Measurements from ENCODE around the gene TOM1L2.

DNA sequence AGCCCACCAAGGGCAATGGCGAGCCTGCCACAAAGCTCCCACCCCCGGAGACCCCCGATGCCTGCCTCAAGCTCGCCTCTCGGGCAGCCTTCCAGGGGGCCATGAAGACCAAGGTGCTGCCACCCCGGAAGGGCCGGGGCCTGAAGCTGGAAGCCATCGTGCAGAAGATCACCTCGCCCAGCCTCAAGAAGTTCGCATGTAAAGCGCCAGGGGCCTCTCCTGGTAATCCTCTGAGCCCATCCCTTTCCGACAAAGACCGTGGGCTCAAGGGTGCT lies 175.5 kb downstream of the TOM1L2 start:
- TF ChIP-seq, protein P1, sequence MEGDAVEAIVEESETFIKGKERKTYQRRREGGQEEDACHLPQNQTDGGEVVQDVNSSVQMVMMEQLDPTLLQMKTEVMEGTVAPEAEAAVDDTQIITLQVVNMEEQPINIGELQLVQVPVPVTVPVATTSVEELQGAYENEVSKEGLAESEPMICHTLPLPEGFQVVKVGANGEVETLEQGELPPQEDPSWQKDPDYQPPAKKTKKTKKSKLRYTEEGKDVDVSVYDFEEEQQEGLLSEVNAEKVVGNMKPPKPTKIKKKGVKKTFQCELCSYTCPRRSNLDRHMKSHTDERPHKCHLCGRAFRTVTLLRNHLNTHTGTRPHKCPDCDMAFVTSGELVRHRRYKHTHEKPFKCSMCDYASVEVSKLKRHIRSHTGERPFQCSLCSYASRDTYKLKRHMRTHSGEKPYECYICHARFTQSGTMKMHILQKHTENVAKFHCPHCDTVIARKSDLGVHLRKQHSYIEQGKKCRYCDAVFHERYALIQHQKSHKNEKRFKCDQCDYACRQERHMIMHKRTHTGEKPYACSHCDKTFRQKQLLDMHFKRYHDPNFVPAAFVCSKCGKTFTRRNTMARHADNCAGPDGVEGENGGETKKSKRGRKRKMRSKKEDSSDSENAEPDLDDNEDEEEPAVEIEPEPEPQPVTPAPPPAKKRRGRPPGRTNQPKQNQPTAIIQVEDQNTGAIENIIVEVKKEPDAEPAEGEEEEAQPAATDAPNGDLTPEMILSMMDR (IDR thresholded peaks at IDR 0.05; ENCODE audit: low read length) = no peak
- TF ChIP-seq EZH2phosphoT487 (IDR thresholded peaks at IDR 0.05; ENCODE audit: low read length) (no peak), EZH2 (optimal IDR thresholded peaks at IDR 0.05; ENCODE audit: low read depth, low read length) (no peak)

Measured in MM.1S (cell line).